Nephron (organoid): ENCODE data around the gene CHRNA4.

Source experiments
- H3K27ac Mint-ChIP-seq, 3 experiments: 2 replicates each; pipeline ENCODE4 v1.8.0; 2020; ENCODE audit warnings: mixed read lengths in 3 of 3, mild to moderate bottlenecking in 2 of 3, moderate library complexity in 1 of 3
- H3K27me3 Mint-ChIP-seq: 2 replicates; pipeline ENCODE4 v1.8.0; 2021; ENCODE audit warnings: low read depth, mild to moderate bottlenecking, moderate library complexity, mixed read lengths
- H3K36me3 Mint-ChIP-seq: 2 replicates; pipeline ENCODE4 v1.8.0; 2020; ENCODE audit warnings: low read depth, mixed read lengths
- H3K4me1 Mint-ChIP-seq: 2 replicates; pipeline ENCODE4 v1.8.0; 2020; ENCODE audit warnings: mixed read lengths
- H3K4me3 Mint-ChIP-seq, 3 experiments: 2 replicates each; pipeline ENCODE4 v1.8.0; 2020; ENCODE audit warnings: mild to moderate bottlenecking in 3 of 3, mixed read lengths in 3 of 3, moderate library complexity in 2 of 3
- H3K9me3 Mint-ChIP-seq: 2 replicates; pipeline ENCODE4 v1.8.0; 2020; ENCODE audit warnings: mixed read lengths
- TF ChIP-seq, protein P1 (sequence below), 3 experiments: fragments of 200-600 bp; sonication (generic); IDR thresholded peaks; one replicate each; pipeline ENCODE4 v1.5.0; 2021; ENCODE audit warnings: antibody characterized with exemption in 3 of 3; ENCODE audit not compliant: unreplicated experiment in 3 of 3

The CHRNA4 gene

DNA sequence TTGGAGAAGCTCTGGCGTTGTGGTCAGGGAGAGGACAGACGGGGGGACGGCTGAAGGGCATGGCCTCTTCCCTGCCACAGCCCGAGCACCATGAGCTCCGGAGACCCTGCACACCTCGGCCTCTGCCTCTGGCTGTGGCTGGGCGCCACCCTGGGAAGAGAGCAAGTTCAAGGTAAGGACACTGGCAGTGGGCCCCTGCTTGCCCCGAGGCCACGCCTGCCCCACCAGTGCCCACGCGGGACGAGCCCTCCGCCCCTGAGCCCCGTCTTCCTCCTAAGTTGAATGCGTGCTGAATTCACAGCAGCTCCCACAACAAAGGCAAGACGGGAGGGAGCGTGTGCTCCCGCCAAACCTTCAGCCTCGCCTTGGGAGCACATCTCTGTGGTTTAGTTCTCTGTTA lies 66.1 kb downstream of the CHRNA4 start:
- TF ChIP-seq, protein P1, sequence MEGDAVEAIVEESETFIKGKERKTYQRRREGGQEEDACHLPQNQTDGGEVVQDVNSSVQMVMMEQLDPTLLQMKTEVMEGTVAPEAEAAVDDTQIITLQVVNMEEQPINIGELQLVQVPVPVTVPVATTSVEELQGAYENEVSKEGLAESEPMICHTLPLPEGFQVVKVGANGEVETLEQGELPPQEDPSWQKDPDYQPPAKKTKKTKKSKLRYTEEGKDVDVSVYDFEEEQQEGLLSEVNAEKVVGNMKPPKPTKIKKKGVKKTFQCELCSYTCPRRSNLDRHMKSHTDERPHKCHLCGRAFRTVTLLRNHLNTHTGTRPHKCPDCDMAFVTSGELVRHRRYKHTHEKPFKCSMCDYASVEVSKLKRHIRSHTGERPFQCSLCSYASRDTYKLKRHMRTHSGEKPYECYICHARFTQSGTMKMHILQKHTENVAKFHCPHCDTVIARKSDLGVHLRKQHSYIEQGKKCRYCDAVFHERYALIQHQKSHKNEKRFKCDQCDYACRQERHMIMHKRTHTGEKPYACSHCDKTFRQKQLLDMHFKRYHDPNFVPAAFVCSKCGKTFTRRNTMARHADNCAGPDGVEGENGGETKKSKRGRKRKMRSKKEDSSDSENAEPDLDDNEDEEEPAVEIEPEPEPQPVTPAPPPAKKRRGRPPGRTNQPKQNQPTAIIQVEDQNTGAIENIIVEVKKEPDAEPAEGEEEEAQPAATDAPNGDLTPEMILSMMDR (IDR thresholded peaks at IDR 0.05; ENCODE audit: unreplicated experiment in 3 of 3), result no peak
- Mint-ChIP-seq H3K9me3 (no peaks in the 10 kb centered on the region), H3K27me3 (peaks cover 29% of the 10 kb centered on the region), H3K4me3 (no peak overlapping the region), H3K4me1 (peaks cover 13% of the 10 kb centered on the region), H3K27ac (peak overlapping the region in 2 of 3 experiments; percentile 66 to 81), H3K36me3 (no peaks in the 10 kb centered on the region)

DNA sequence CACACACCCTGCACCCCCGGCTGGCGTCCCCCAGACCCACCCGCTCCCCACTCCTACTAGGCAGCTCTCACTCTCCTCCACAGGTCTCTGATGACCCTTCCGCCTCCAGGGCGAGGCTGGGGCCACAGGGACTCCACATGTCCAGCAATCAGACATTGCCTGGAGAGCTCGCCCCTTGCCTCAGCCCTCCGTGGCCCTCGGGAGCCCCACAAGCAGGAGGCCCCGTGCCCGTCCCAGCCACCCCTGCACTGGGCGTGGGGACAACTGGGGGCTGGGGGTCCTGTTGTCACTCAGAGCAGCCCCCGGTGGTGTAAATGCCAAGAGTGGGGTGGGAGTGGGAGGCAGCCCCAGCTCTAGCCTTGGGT lies 66.6 kb downstream of the CHRNA4 start:
- H3K4me3 Mint-ChIP-seq, result no peak overlapping the region
- H3K27me3 Mint-ChIP-seq, result peaks cover 29% of the 10 kb centered on the region
- H3K9me3 Mint-ChIP-seq, result no peaks in the 10 kb centered on the region
- H3K36me3 Mint-ChIP-seq, result no peaks in the 10 kb centered on the region
- no peak overlapping the region for H3K27ac Mint-ChIP-seq
- TF ChIP-seq, protein P1 (IDR thresholded peaks at IDR 0.05; ENCODE audit: unreplicated experiment in 3 of 3), result no peak
- peaks cover 13% of the 10 kb centered on the region for H3K4me1 Mint-ChIP-seq

DNA sequence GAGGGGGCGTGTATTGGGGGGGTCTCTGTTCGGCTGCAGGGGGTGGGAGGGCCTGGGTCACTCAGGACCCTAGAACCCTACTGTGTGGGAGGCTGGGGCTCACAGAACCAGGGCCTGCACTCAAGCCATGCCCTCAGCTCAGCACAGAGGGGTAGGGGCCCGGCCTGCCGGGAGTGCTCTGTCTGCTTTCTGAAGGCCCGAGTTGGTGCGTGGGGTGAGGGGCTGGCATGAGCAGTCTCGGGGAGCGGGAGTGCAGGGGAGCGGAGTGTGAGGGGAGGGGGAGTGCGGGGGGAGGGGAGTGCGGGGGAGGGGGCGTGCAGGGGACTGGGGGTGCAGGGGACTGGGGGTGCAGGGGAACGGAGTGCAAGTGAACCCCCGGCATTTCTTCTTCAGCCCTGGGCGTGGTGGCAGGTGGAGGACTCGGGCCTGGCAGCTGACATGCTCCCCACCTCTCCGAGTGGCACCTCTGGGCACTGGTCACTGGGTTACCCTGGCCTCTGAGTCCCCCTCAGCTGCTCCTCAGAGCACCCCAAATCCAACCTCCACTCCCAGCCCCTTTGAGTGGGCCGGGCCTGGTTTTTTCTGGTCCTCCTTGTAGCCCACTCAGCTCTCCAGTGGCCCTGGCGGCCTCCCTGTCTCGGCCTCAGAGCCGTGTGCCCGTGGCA lies 67.1 kb downstream of the CHRNA4 start:
- TF ChIP-seq, protein P1 (IDR thresholded peaks at IDR 0.05; ENCODE audit: unreplicated experiment in 3 of 3), result no peak
- no peaks in the 10 kb centered on the region for H3K9me3 Mint-ChIP-seq
- H3K27me3 Mint-ChIP-seq, result peaks cover 25% of the 10 kb centered on the region
- no peaks in the 10 kb centered on the region for H3K36me3 Mint-ChIP-seq
- peaks cover 10% of the 10 kb centered on the region for H3K4me1 Mint-ChIP-seq
- no peak overlapping the region for H3K27ac Mint-ChIP-seq
- H3K4me3 Mint-ChIP-seq, result no peak overlapping the region

DNA sequence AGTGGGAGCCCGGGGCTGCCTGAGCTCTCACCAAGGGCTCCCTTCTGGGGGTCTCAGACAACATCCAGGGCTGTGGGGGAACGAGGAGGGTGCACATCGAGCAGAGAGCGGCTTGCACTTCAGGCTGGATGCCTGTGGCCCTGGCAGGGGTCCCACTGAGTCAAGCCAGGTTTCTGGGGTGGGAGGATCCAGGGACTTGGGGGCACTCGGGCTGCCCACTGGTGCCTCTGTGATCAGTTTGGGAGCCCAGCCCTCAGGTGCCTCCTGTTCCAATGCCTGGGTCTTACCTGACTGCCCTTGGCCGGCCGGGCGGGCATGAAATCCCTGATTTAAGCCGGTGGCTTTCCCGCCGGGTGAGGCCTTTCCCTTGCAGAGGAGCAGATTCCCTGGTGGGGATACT lies 67.7 kb downstream of the CHRNA4 start:
- H3K4me1 Mint-ChIP-seq, result peaks cover 8% of the 10 kb centered on the region
- H3K36me3 Mint-ChIP-seq, result no peaks in the 10 kb centered on the region
- no peak overlapping the region for H3K4me3 Mint-ChIP-seq
- TF ChIP-seq, protein P1 (IDR thresholded peaks at IDR 0.05; ENCODE audit: unreplicated experiment in 3 of 3), result no peak
- H3K9me3 Mint-ChIP-seq, result no peaks in the 10 kb centered on the region
- H3K27me3 Mint-ChIP-seq, result peaks cover 20% of the 10 kb centered on the region
- H3K27ac Mint-ChIP-seq, result no peak overlapping the region
